Measurements from ENCODE around the gene B3GNT5.

The B3GNT5 gene

GRCh38 chr3:183278479-183279088, 25.5 kb downstream of the B3GNT5 start:
- H4K20me1 ChIP-seq (ENCODE audit: control insufficient read depth, insufficient read depth, low read depth, low read length) = no peaks in the 10 kb centered on the region
- no peak overlapping the region for H3K4me2 ChIP-seq (ENCODE audit: low read length)

GRCh38 chr3:183279371-183279770, 26.3 kb downstream of the B3GNT5 start:
- no peak overlapping the region for H3K4me2 ChIP-seq (ENCODE audit: low read length)
- H3K9me3 ChIP-seq (ENCODE audit: control insufficient read depth, insufficient read depth, low read length) = no peaks in the 10 kb centered on the region
- H3K4me3 ChIP-seq (ENCODE audit: low read length) = no peak overlapping the region
- no peaks in the 10 kb centered on the region for H3K79me2 ChIP-seq (ENCODE audit: control insufficient read depth, low read length)
- peaks cover 9% of the 10 kb centered on the region for H3F3A ChIP-seq (ENCODE audit: control insufficient read depth, insufficient read depth)
- TF ChIP-seq CTCF (IDR thresholded peaks at IDR 0.05; ENCODE audit: low read depth, low read length, poor library complexity, severe bottlenecking) (no peak), EZH2phosphoT487 (IDR thresholded peaks at IDR 0.05; ENCODE audit: borderline replicate concordance, low read length) (no peak)
- H4K20me1 ChIP-seq (ENCODE audit: control insufficient read depth, insufficient read depth, low read depth, low read length) = no peaks in the 10 kb centered on the region
- H3K36me3 ChIP-seq (ENCODE audit: control insufficient read depth, low read length) = no peaks in the 10 kb centered on the region
- H3K27me3 ChIP-seq (ENCODE audit: control insufficient read depth, low read length) = no peaks in the 10 kb centered on the region
- H3K27ac ChIP-seq (ENCODE audit: low read depth, low read length) = no peak overlapping the region
- peaks cover 17% of the 10 kb centered on the region for H3K4me1 ChIP-seq (ENCODE audit: control insufficient read depth, low read length)
- H3K9me2 ChIP-seq (replicated peaks; ENCODE audit: control insufficient read depth, low read length) = no peaks in the 10 kb centered on the region

More at GRCh38 chr3:183278479-183279088, 25.5 kb downstream of the B3GNT5 start:
- Histone ChIP-seq H3F3A (ENCODE audit: control insufficient read depth, insufficient read depth) (peaks cover 9% of the 10 kb centered on the region), H3K36me3 (ENCODE audit: control insufficient read depth, low read length) (no peaks in the 10 kb centered on the region), H3K27me3 (ENCODE audit: control insufficient read depth, low read length) (no peaks in the 10 kb centered on the region), H3K27ac (ENCODE audit: low read depth, low read length) (no peak overlapping the region), H3K9me2 (replicated peaks; ENCODE audit: control insufficient read depth, low read length) (no peaks in the 10 kb centered on the region), H3K9me3 (ENCODE audit: control insufficient read depth, insufficient read depth, low read length) (no peaks in the 10 kb centered on the region), H3K4me3 (ENCODE audit: low read length) (no peak overlapping the region), H3K79me2 (ENCODE audit: control insufficient read depth, low read length) (no peaks in the 10 kb centered on the region), H3K4me1 (ENCODE audit: control insufficient read depth, low read length) (peaks cover 18% of the 10 kb centered on the region)
- no peak for TF ChIP-seq CTCF (IDR thresholded peaks at IDR 0.05; ENCODE audit: low read depth, low read length, poor library complexity, severe bottlenecking)

GRCh38 chr3:183281126-183281797, 28.2 kb downstream of the B3GNT5 start:
- no peak overlapping the region for H3K4me3 ChIP-seq (ENCODE audit: low read length)
- H3K27ac ChIP-seq (ENCODE audit: low read depth, low read length) = no peak overlapping the region
- H3K4me1 ChIP-seq (ENCODE audit: control insufficient read depth, low read length) = peaks cover 6% of the 10 kb centered on the region
- no peak overlapping the region for H3K4me2 ChIP-seq (ENCODE audit: low read length)
- H3K9me2 ChIP-seq (replicated peaks; ENCODE audit: control insufficient read depth, low read length) = no peaks in the 10 kb centered on the region
- no peaks in the 10 kb centered on the region for H3K9me3 ChIP-seq (ENCODE audit: control insufficient read depth, insufficient read depth, low read length)
- no peaks in the 10 kb centered on the region for H4K20me1 ChIP-seq (ENCODE audit: control insufficient read depth, insufficient read depth, low read depth, low read length)
- TF ChIP-seq EZH2phosphoT487 (IDR thresholded peaks at IDR 0.05; ENCODE audit: borderline replicate concordance, low read length) = no peak
- no peak for TF ChIP-seq CTCF (IDR thresholded peaks at IDR 0.05; ENCODE audit: low read depth, low read length, poor library complexity, severe bottlenecking)
- H3K27me3 ChIP-seq (ENCODE audit: control insufficient read depth, low read length) = no peaks in the 10 kb centered on the region
- no peaks in the 10 kb centered on the region for H3K36me3 ChIP-seq (ENCODE audit: control insufficient read depth, low read length)
- no peaks in the 10 kb centered on the region; the same call in 1 of the 2 replicates for H3F3A ChIP-seq (ENCODE audit: control insufficient read depth, insufficient read depth)
- no peaks in the 10 kb centered on the region for H3K79me2 ChIP-seq (ENCODE audit: control insufficient read depth, low read length)
